IMR-90 (cell line): ENCODE measurements around the gene TSPEAR. TPM values are rescaled to one million over a fixed set of nuclear protein-coding genes. Genes with fewer than 3 reads are reported as not detected.
A peak's percentile ranks its signal among the peaks of the same experiment; 100 is the strongest.
"Not testable (repeated sequence)": the region's sequence is repeated elsewhere in the genome, so short reads cannot be mapped to it uniquely, and the experiment has no call there.

Experiments
- ATAC-seq: fragments of 200-7000 bp; cut with Tn5 transposase; 2 replicates; pipeline ENCODE4 v1.9.1; 2020; ENCODE audit warnings: low read depth, mild to moderate bottlenecking, moderate library complexity
- BruUV-seq: library from RNA; stranded (reverse); fragments of 400-500 nt; replicated peaks from 2 replicates; lab custom pipeline; 2021; lab: Mats Ljungman, UMichigan
- CTCF ChIA-PET: fragments of 300-600 bp; formaldehyde crosslinking; extraction: SDS; loops from one replicate; lab custom pipeline; 2021; ENCODE audit warnings: antibody characterized with exemption; lab: Yijun Ruan, JAX
- POLR2A ChIA-PET: fragments of 300-600 bp; sonication (Branson Sonifier 250); formaldehyde crosslinking; loops from one replicate; lab custom pipeline; 2022; ENCODE audit warnings: antibody characterized with exemption; ENCODE audit not compliant: unreplicated experiment; lab: Charles Lee
- DNase-seq: peaks from one replicate; pipeline ENCODE4 v3.0.0; 2013
- H2AFZ ChIP-seq: replicated peaks from 2 replicates; pipeline ENCODE3; 2013; ENCODE audit warnings: low read length, mild to moderate bottlenecking; ENCODE audit not compliant: poor library complexity
- H2AK5ac ChIP-seq: 2 replicates; pipeline ENCODE4 v1.6.1; 2013; ENCODE audit warnings: low read depth, low read length, inconsistent platforms
- H2AK9ac ChIP-seq: replicated peaks from 2 replicates; pipeline ENCODE3; 2013; ENCODE audit warnings: mild to moderate bottlenecking, low read depth, low read length, moderate library complexity; ENCODE audit not compliant: poor library complexity
- H2BK120ac ChIP-seq: 2 replicates; pipeline ENCODE4 v1.6.1; 2013; ENCODE audit warnings: low read depth, low read length, inconsistent platforms
- H2BK15ac ChIP-seq: 3 replicates; pipeline ENCODE4 v1.6.1; 2013; ENCODE audit warnings: low read depth, low read length, inconsistent platforms
- H2BK20ac ChIP-seq: 2 replicates; pipeline ENCODE4 v1.6.1; 2013; ENCODE audit warnings: low read depth, mild to moderate bottlenecking, inconsistent platforms, low read length, moderate library complexity
- H2BK5ac ChIP-seq: 2 replicates; pipeline ENCODE4 v1.6.1; 2013; ENCODE audit warnings: mild to moderate bottlenecking, low read depth, low read length, inconsistent platforms; ENCODE audit not compliant: poor library complexity, severe bottlenecking
- H3K14ac ChIP-seq: replicated peaks from 2 replicates; pipeline ENCODE4 v1.6.1; 2013; ENCODE audit warnings: low read depth, low read length, inconsistent platforms
- H3K18ac ChIP-seq: 2 replicates; pipeline ENCODE4 v1.6.1; 2013; ENCODE audit warnings: low read depth, low read length, control low read depth
- H3K23ac ChIP-seq: 2 replicates; pipeline ENCODE4 v1.6.1; 2013; ENCODE audit warnings: low read depth, low read length, inconsistent platforms
- H3K27ac ChIP-seq: 2 replicates; pipeline ENCODE4 v1.5.1; 2013; ENCODE audit warnings: mild to moderate bottlenecking, control low read depth, low read length; ENCODE audit not compliant: insufficient read depth
- H3K27me3 ChIP-seq: 2 replicates; pipeline ENCODE4 v1.6.1; 2013; ENCODE audit warnings: low read length; ENCODE audit not compliant: control insufficient read depth, insufficient read depth
- H3K36me3 ChIP-seq: 2 replicates; pipeline ENCODE4 v1.6.1; 2013; ENCODE audit warnings: low read length, mixed read lengths; ENCODE audit not compliant: control insufficient read depth, insufficient read depth
- H3K4ac ChIP-seq: 2 replicates; pipeline ENCODE4 v1.6.1; 2013; ENCODE audit warnings: low read depth, low read length, inconsistent platforms
- H3K4me1 ChIP-seq: 2 replicates; pipeline ENCODE4 v1.6.1; 2013; ENCODE audit warnings: low read length, mixed read lengths; ENCODE audit not compliant: control insufficient read depth, insufficient read depth
- H3K4me2 ChIP-seq: 2 replicates; pipeline ENCODE4 v1.6.1; 2013; ENCODE audit warnings: low read depth, mild to moderate bottlenecking, control low read depth, low read length, moderate library complexity
- H3K4me3 ChIP-seq: 2 replicates; pipeline ENCODE4 v1.5.1; 2013; ENCODE audit warnings: low read depth, mild to moderate bottlenecking, control low read depth, low read length, moderate library complexity; ENCODE audit not compliant: insufficient read depth
- H3K56ac ChIP-seq: 2 replicates; pipeline ENCODE4 v1.6.1; 2013; ENCODE audit warnings: low read length, inconsistent platforms; ENCODE audit not compliant: insufficient read depth; ENCODE audit errors: extremely low read depth
- H3K79me1 ChIP-seq, 2 experiments: 2 replicates each; pipeline ENCODE4 v1.6.1; 2013; ENCODE audit warnings: low read length in 2 of 2, inconsistent platforms in 1 of 2, low read depth in 1 of 2
- H3K9ac ChIP-seq: 2 replicates; pipeline ENCODE4 v1.6.1; 2013; ENCODE audit warnings: low read depth, low read length, control low read depth
- H3K9me1 ChIP-seq: 2 replicates; pipeline ENCODE4 v1.6.1; 2013; ENCODE audit warnings: low read length, inconsistent platforms; ENCODE audit not compliant: insufficient read depth
- H3K9me3 ChIP-seq: 2 replicates; pipeline ENCODE4 v1.6.1; 2013; ENCODE audit warnings: low read length; ENCODE audit not compliant: control insufficient read depth, insufficient read depth
- H4K20me1 ChIP-seq: 2 replicates; pipeline ENCODE4 v1.6.1; 2013; ENCODE audit warnings: low read length, inconsistent platforms; ENCODE audit not compliant: insufficient read depth
- H4K5ac ChIP-seq: 2 replicates; pipeline ENCODE4 v1.6.1; 2013; ENCODE audit warnings: mild to moderate bottlenecking, low read depth, low read length, control low read depth
- H4K8ac ChIP-seq, 2 experiments: 2 replicates each; pipeline ENCODE4 v1.6.1; 2013; ENCODE audit warnings: low read depth in 2 of 2, low read length in 2 of 2, control low read depth in 1 of 2, inconsistent platforms in 1 of 2
- H4K91ac ChIP-seq: 2 replicates; pipeline ENCODE4 v1.6.1; 2013; ENCODE audit warnings: low read depth, low read length, inconsistent platforms; ENCODE audit not compliant: insufficient read depth
- CTCF ChIP-seq: conservative IDR thresholded peaks from 2 replicates; pipeline ENCODE4 v1.5.1; 2012; ENCODE audit warnings: mild to moderate bottlenecking, low read depth, low read length, improper control_type of control experiment
- RAD21 ChIP-seq: IDR thresholded peaks from 2 replicates; pipeline ENCODE4 v1.6.1; 2012; ENCODE audit warnings: low read length, improper control_type of control experiment
- SMC3 ChIP-seq: fragments of 150-350 bp; IDR thresholded peaks from 2 replicates; pipeline ENCODE4 v1.6.1; 2016; ENCODE audit warnings: low read depth, mild to moderate bottlenecking, antibody characterized with exemption, low read length, moderate library complexity
- WGBS, 2 experiments: methylation state at CpG; one replicate each; pipeline versions ENCODE4 v1.1.5 to v1.1.7; 2013; ENCODE audit warnings: missing lambda C conversion rate in 2 of 2; ENCODE audit not compliant: insufficient read length in 1 of 2; ENCODE audit errors: extremely low coverage in 2 of 2; 5-methylcytosine and 5-hydroxymethylcytosine counted together
- dilution Hi-C: fragments of 300-500 bp; cut with HindIII; formaldehyde crosslinking; loops from one replicate; pipeline ENCODE4 v1.14.3; 2018; ENCODE audit warnings: low sequenced_read_pairs; ENCODE audit not compliant: unreplicated experiment
- in situ Hi-C: fragments of 300-500 bp; cut with MboI; formaldehyde crosslinking; loops from 3 replicates; pipeline ENCODE4 v1.14.3; 2019; ENCODE audit warnings: low sequenced_read_pairs, inconsistent platforms, mixed read lengths
- intact Hi-C: fragments of 100-400 bp; cut with micrococcal nuclease; formaldehyde crosslinking; loops from 2 replicates; pipeline ENCODE4 v1.10.0; 2022
- polyA plus RNA-seq, 3 experiments: library from polyadenylated mRNA; depleted of rRNA; stranded (reverse); fragments of >200 nt; gene quantifications; 2 replicates each; pipeline ENCODE4 v1.2.3, GENCODE V29; 2012; ENCODE audit warnings: low replicate concordance in 1 of 3
- total RNA-seq: library from RNA; depleted of rRNA; stranded (reverse); fragments of >200 nt; gene quantifications from 2 replicates; pipeline ENCODE4 v1.2.3, GENCODE V29; 2012

The TSPEAR gene
- total and polyA plus RNA-seq, 2 of the 4 experiments (the other 2 are of a cell fraction), result not detected

GRCh38 chr21:44479556-44480199 lies 231.7 kb downstream of the TSPEAR start:
- H2BK15ac ChIP-seq, H3K36me3 ChIP-seq, H2AK9ac ChIP-seq, H2AFZ ChIP-seq, H3K4ac ChIP-seq, H3K9me3 ChIP-seq, H3K4me3 ChIP-seq, H2AK5ac ChIP-seq, DNase-seq, H4K91ac ChIP-seq, H3K27ac ChIP-seq, H3K4me2 ChIP-seq, H3K9ac ChIP-seq, H3K9me1 ChIP-seq, H2BK120ac ChIP-seq, POLR2A ChIA-PET, BruUV-seq, H4K5ac ChIP-seq, H3K79me1 ChIP-seq, H4K20me1 ChIP-seq, H3K56ac ChIP-seq, H3K18ac ChIP-seq, H3K14ac ChIP-seq, CTCF ChIA-PET, H2BK5ac ChIP-seq, ATAC-seq, H3K23ac ChIP-seq, dilution Hi-C loops, in situ Hi-C loops, H4K8ac ChIP-seq, H3K4me1 ChIP-seq, H2BK20ac ChIP-seq: not testable (repeated sequence)
- H3K27me3 ChIP-seq, result peaks cover 12% of the 10 kb centered on the region
- peak; percentile 18; the same call in 1 of the 2 replicates for TF ChIP-seq SMC3
- peak; percentile 35 for TF ChIP-seq RAD21
- TF ChIP-seq CTCF, result peak; percentile 41
- WGBS, 2 experiments, result 60% methylated on average over 3 of the region's 21 CpGs; no CpG with 5 or more reads in 1 of the 2 experiments
- intact Hi-C loops, result loop anchor here (10.0 kb wide), 1 partner anchor 145 kb away; the partner anchor contains the start of gene CFAP410
